GM21526 (cell line): ENCODE measurements around the gene LIX1L.
A peak's percentile ranks its signal among the peaks of the same experiment; 100 is the strongest.

Experiments
- ATAC-seq: cut with Tn5 transposase; IDR thresholded peaks from one replicate; pipeline ENCODE4 v1.9.1; 2021; ENCODE audit warnings: moderate library complexity; ENCODE audit not compliant: unreplicated experiment, low FRiP score

LIX1L gene

GRCh38 chr1:145985502-145986439 is 28.0 kb upstream of the LIX1L start:
- no peak for ATAC-seq

GRCh38 chr1:145985129-145985501 is 27.3 kb upstream of the LIX1L start:
- no peak for ATAC-seq

GRCh38 chr1:145983960-145984830 is 26.4 kb upstream of the LIX1L start:
- ATAC-seq = no peak

DNA sequence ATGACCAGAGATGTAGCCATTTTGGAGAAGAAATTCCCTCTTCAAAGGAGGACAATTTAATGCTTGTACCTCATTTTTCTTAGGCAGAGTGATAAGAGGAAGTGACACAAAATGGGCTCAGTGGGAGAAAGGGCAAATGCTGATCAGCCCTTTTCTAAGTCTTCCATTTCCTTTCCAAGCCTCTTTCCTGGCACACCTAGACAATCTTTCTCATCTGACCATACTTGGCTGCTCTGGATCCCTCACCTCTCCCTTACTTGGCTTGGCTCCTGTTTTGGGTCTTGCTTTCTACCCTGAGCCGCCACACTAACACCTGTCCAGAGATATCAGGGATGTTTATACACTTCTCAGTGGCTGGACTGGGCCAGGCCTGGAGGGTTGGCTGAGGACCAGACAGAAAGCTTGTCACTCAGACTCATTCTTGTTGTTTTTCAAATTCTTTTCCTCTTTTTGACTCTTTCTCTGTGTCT is 25.4 kb upstream of the LIX1L start:
- no peak for ATAC-seq

DNA sequence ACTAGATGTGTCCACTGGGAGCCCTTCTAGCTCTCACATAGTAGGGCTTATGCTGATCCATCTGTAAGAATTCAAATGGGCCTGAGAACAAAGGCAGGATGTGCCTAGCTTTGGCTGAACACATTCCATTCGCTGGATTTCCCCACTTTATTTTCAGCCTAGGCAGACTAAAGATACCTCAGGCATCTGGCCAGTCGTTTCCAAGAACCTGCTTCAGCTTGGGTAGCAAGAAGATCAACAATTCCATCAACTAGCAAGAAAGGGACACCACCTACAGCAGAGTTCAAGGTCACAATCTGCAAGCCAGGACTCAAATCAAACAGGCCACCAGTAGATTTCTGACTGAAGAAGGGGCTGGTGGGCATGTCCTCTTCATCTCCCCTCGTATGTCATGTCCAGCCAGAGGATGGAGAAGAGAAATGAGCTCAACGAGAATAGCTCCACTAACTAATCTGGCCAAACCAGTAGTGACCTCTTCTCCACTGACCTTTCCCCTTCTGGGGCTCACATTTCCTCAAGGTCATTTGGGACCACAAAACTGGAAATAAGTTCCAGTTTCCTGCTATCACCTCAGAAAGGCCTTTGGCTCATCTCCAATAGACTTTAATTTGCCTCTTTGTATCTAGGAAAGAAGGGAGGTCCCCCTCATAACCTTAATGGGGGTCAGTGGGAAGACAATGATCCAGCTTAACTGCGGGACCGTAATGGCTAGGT is 24.4 kb upstream of the LIX1L start:
- no peak for ATAC-seq

- no peak for ATAC-seq
Observed at GRCh38 chr1:145980457-145980994, 22.7 kb upstream of the LIX1L start.

DNA sequence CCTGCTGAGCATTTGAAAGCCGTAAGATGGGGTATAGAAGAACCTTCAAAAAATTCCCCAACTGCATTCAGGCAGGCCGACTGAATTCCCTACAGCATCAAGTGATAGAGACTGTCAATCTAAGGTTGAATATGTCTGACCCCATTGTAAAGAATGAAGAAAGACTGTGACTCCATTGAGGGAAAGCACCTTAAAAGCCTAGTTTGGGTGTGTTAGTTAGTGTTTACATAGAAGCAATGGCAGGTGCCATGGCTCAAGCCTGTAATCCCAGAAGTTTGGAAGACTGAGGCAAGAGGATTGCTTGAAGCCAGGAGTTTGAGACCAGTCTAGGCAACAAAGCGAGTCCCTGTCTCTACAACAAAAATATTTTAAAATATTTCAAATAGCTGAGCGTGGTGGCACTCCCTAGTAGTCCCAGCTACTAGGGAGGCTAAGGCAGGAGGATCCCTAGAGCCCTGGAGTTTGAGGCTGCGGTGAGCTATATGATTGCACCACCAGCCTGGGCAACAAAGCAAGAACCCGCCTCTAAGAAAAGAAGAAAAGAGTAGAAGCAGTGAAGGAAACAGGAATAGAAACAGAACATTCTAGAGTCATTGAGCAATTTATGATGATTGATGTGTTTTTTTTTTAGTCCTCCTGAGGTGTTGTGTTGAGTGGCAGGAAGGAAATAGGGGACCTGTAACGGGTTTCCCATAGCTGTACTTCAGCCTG is 22.1 kb upstream of the LIX1L start:
- peak; percentile 14 for ATAC-seq

DNA sequence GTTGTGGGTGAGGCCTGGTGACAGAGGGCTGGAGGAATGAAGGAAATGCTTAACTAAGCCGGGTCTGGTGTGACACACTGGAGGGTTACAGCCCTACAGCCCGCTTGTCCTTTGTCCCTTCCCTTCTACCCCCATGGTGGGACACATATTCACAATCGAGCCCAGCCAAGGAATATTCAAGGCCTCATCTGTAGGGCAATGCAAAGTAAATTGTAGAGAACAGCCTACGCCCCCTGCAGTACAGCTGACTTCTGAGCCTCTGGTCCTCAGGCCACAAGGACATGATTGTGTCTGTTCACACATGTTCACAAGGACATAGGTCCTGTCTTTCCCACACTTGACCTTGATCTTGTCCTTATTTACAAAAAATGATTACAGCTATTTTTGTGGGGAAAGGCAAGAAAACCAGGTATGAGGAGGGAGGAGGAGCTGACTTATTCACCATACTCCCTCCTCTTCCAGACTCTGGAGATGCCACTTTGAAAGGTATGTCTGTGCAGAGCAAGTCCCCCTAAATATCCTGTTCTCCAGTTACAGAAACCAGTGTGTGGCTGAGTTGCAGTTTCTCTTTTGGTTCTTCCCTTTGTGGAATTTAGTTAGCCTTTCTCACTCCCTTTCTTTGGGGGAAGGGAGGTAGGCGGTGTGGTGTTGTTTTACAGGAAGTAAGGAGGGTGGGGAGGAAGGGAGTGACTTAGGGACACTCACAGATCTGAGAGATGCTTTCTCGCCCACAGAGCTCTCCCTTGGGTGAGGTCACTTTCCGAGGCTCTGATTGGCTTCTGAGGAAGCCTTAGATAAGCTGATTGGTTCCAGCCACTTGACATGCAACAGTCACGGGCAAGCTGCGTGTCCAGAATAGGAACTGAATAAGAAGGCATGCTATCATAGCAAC is 21.3 kb upstream of the LIX1L start:
- ATAC-seq = peak; percentile 80

DNA sequence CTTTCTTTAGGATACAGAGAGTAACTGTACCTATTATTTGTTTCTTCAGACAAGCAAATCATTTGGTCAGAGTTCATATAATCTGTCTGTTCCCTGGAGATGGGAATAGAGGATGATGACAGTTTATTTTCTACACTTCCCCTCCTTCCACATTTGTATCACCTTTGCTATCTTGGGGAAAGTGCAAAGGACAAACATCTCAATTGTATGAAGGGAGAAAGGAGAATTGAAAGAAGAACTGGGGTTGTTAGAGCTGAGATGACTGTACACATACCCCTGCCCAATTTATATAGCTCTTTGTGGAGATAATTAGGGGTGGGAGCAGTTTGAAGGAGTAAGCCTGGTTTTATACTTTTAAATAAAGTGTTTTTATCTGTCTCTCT is 20.6 kb upstream of the LIX1L start:
- no peak for ATAC-seq

GRCh38 chr1:145977486-145978470 is 20.0 kb upstream of the LIX1L start:
- no peak for ATAC-seq

DNA sequence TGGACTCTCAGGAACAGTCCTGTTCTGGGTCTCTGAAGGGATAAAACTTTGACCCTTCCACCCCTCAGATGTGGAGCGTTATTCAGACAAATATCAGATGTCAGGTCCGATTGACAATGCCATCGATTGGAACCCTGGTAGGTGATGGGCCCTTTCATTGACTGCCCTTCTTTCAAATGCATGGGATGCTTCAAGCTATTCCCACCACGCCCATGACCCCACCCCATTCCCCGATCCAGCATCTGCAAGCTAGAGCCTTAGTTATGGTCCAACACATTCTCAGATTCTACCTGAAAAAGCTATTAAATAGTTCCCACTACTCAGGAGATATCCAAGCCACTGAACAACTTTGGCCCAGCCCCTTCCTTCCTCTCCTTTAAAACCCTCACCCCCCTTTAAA is 19.2 kb upstream of the LIX1L start:
- no peak for ATAC-seq

DNA sequence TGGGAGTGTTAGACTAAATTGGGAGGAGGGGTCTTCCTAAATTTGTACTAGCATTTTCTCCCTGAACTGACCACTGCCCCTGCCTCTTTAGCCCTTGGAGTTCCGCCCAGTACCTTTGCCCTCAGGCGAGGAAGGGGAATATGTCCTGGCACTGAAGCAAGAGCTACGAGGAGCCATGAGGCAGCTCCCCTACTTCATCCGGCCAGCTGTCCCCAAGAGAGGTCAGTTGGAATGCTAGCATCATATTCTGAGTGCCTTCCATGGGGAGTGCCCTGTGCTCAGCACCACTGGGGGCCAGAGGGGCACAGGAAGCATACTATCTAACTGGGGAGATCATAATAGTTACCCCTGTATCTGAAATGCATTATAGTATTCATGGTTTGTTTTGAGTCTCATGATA is 17.4 kb upstream of the LIX1L start:
- ATAC-seq = no peak

- no peak for ATAC-seq
Observed at GRCh38 chr1:145974721-145975120, 16.9 kb upstream of the LIX1L start.

- ATAC-seq = no peak
Observed at GRCh38 chr1:145972580-145972979, 14.8 kb upstream of the LIX1L start.

GRCh38 chr1:145967288-145967687 is 9.5 kb upstream of the LIX1L start:
- no peak for ATAC-seq

- ATAC-seq = no peak
Observed at GRCh38 chr1:145965119-145965744, 7.4 kb upstream of the LIX1L start.
